H1 (cell line): ENCODE results near the gene AGPAT3. TPM values are rescaled to one million over a fixed set of nuclear protein-coding genes. Genes with fewer than 3 reads are reported as not detected.

Experiments used
- CTCF ChIA-PET: fragments of 300-600 bp; sonication (Branson Sonifier 250); formaldehyde crosslinking; loops from one replicate; lab custom pipeline; 2021; ENCODE audit not compliant: partially characterized antibody; lab: Charles Lee
- POLR2A ChIA-PET: fragments of 300-600 bp; sonication (Branson Sonifier 250); formaldehyde crosslinking; loops from one replicate; lab custom pipeline; 2021; ENCODE audit warnings: inconsistent platforms; ENCODE audit not compliant: partially characterized antibody; lab: Charles Lee
- DNase-seq, 2 experiments: peaks; one replicate each; pipeline versions ENCODE4 v3.0.0 to v3.0.0-alpha.2; 2010 to 2022; ENCODE audit warnings: low spot score in 2 of 2, low read depth in 1 of 2, mixed read lengths in 1 of 2
- FAIRE-seq: peaks from 2 replicates; lab custom pipeline; 2011; peaks lifted over from hg19 to GRCh38; lab: Jason Lieb, UNC
- H2AFZ ChIP-seq: 2 replicates; pipeline ENCODE4 v1.8.1; 2012; ENCODE audit warnings: low read length, inconsistent platforms
- H2AK5ac ChIP-seq: 2 replicates; pipeline ENCODE4 v1.6.1; 2013; ENCODE audit warnings: low read depth, low read length
- H2BK120ac ChIP-seq: replicated peaks from 2 replicates; pipeline ENCODE3; 2013; ENCODE audit warnings: low read depth, low read length, inconsistent platforms
- H2BK12ac ChIP-seq: 2 replicates; pipeline ENCODE4 v1.6.1; 2013; ENCODE audit warnings: low read depth, low read length
- H2BK15ac ChIP-seq: 2 replicates; pipeline ENCODE4 v1.6.1; 2013; ENCODE audit warnings: low read length
- H2BK20ac ChIP-seq: 2 replicates; pipeline ENCODE4 v1.6.1; 2013; ENCODE audit warnings: low read length
- H2BK5ac ChIP-seq: 2 replicates; pipeline ENCODE4 v1.6.1; 2013; ENCODE audit warnings: low read depth, low read length
- H3K14ac ChIP-seq: 2 replicates; pipeline ENCODE4 v1.6.1; 2013; ENCODE audit warnings: inconsistent platforms; ENCODE audit not compliant: insufficient read length
- H3K18ac ChIP-seq: 2 replicates; pipeline ENCODE4 v1.6.1; 2013; ENCODE audit warnings: low read length; ENCODE audit errors: extremely low read depth
- H3K23ac ChIP-seq: 2 replicates; pipeline ENCODE4 v1.6.1; 2013; ENCODE audit warnings: inconsistent platforms; ENCODE audit not compliant: insufficient read length
- H3K23me2 ChIP-seq: 2 replicates; pipeline ENCODE4 v1.6.1; 2013; ENCODE audit warnings: low read depth, low read length
- H3K27ac ChIP-seq: 2 replicates; pipeline ENCODE4 v1.6.1; 2011; ENCODE audit warnings: low read depth, low read length, inconsistent platforms
- H3K27me3 ChIP-seq, 4 experiments: replicated peaks in 1 of 4; 1 replicate in 1 of 4; 2 replicates in 3 of 4; pipeline versions ENCODE4 v1.6.1 to v1.8.1; 2011 to 2013; ENCODE audit warnings: low read length in 3 of 4, mild to moderate bottlenecking in 3 of 4, inconsistent platforms in 2 of 4, mixed read lengths in 2 of 4, moderate library complexity in 1 of 4; ENCODE audit not compliant: control insufficient read depth in 3 of 4, insufficient read depth in 3 of 4; ENCODE audit errors: extremely low read depth in 1 of 4
- H3K36me3 ChIP-seq, 4 experiments: 2 replicates each; pipeline versions ENCODE4 v1.6.1 to v1.8.1; 2011 to 2013; ENCODE audit warnings: mild to moderate bottlenecking in 4 of 4, low read length in 3 of 4, moderate library complexity in 2 of 4, control low read depth in 1 of 4, inconsistent platforms in 1 of 4; ENCODE audit not compliant: insufficient read depth in 4 of 4, control insufficient read depth in 2 of 4
- H3K4ac ChIP-seq: replicated peaks from 2 replicates; pipeline ENCODE3; 2013; ENCODE audit warnings: low read length, low read depth, mixed read lengths, inconsistent platforms; ENCODE audit not compliant: insufficient read length
- H3K4me1 ChIP-seq, 4 experiments: replicated peaks in 1 of 4; 1 replicate in 1 of 4; 2 replicates in 3 of 4; pipeline versions ENCODE4 v1.6.1 to v1.8.1; 2011 to 2013; ENCODE audit warnings: low read length in 3 of 4, inconsistent platforms in 2 of 4, mixed read lengths in 1 of 4; ENCODE audit not compliant: insufficient read depth in 4 of 4, control insufficient read depth in 3 of 4
- H3K4me2 ChIP-seq, 2 experiments: 2 replicates each; pipeline versions ENCODE4 v1.6.1 to v1.8.1; 2011 to 2013; ENCODE audit warnings: low read depth in 2 of 2, low read length in 2 of 2, control low read depth in 1 of 2, inconsistent platforms in 1 of 2, mild to moderate bottlenecking in 1 of 2; ENCODE audit not compliant: insufficient read depth in 1 of 2
- H3K4me3 ChIP-seq, 4 experiments: fragments of 200-600, 300-600 bp in 1 of 4; sonication (generic), shearing (Covaris generic), sonication (Bioruptor Twin) in 1 of 4; 2 replicates each; pipeline versions ENCODE4 v1.5.1 to v1.8.1; 2011 to 2016; ENCODE audit warnings: low read length in 4 of 4, low read depth in 3 of 4, control low read depth in 2 of 4, inconsistent platforms in 2 of 4, mild to moderate bottlenecking in 2 of 4, mixed read lengths in 1 of 4, moderate library complexity in 1 of 4; ENCODE audit not compliant: insufficient read depth in 2 of 4; ENCODE audit errors: extremely low read depth in 1 of 4
- H3K56ac ChIP-seq: replicated peaks from 2 replicates; pipeline ENCODE3; 2013; ENCODE audit warnings: low read depth, mild to moderate bottlenecking, mixed read lengths, low read length, inconsistent platforms; ENCODE audit not compliant: insufficient read length
- H3K79me1 ChIP-seq: 2 replicates; pipeline ENCODE4 v1.6.1; 2013; ENCODE audit warnings: low read depth, low read length, control low read depth
- H3K79me2 ChIP-seq, 2 experiments: 2 replicates each; pipeline versions ENCODE4 v1.6.1 to v1.8.1; 2012 to 2013; ENCODE audit warnings: low read length in 2 of 2, mild to moderate bottlenecking in 2 of 2, inconsistent platforms in 1 of 2; ENCODE audit not compliant: insufficient read depth in 2 of 2, control insufficient read depth in 1 of 2
- H3K9ac ChIP-seq, 4 experiments: replicated peaks in 1 of 4; 1 replicate in 1 of 4; 2 replicates in 3 of 4; pipeline versions ENCODE4 v1.6.1 to v1.8.1; 2011 to 2013; ENCODE audit warnings: low read depth in 3 of 4, low read length in 3 of 4, control low read depth in 2 of 4, mild to moderate bottlenecking in 2 of 4, moderate library complexity in 2 of 4, inconsistent platforms in 1 of 4; ENCODE audit errors: extremely low read depth in 1 of 4
- H3K9me3 ChIP-seq, 2 experiments: 2 replicates each; pipeline versions ENCODE4 v1.6.1 to v1.8.1; 2012 to 2013; ENCODE audit warnings: mild to moderate bottlenecking in 2 of 2, moderate library complexity in 2 of 2, control low read depth in 1 of 2, inconsistent platforms in 1 of 2, low read depth in 1 of 2, low read length in 1 of 2, mixed read lengths in 1 of 2; ENCODE audit not compliant: insufficient read depth in 2 of 2
- H4K20me1 ChIP-seq, 2 experiments: replicated peaks in 1 of 2; 2 replicates each; pipeline versions ENCODE3 to v1.8.1; 2011 to 2013; ENCODE audit warnings: inconsistent platforms in 2 of 2, low read length in 2 of 2, mild to moderate bottlenecking in 1 of 2; ENCODE audit not compliant: insufficient read depth in 2 of 2, control insufficient read depth in 1 of 2
- H4K5ac ChIP-seq: 2 replicates; pipeline ENCODE4 v1.6.1; 2013; ENCODE audit warnings: low read length, low read depth, mixed read lengths, inconsistent platforms; ENCODE audit not compliant: insufficient read length
- H4K8ac ChIP-seq: 2 replicates; pipeline ENCODE4 v1.8.0; 2013; ENCODE audit warnings: mild to moderate bottlenecking, moderate library complexity, low read length, inconsistent platforms; ENCODE audit not compliant: insufficient read depth; ENCODE audit errors: extremely low read depth
- H4K91ac ChIP-seq: replicated peaks from 2 replicates; pipeline ENCODE3; 2013; ENCODE audit warnings: low read length, mixed read lengths, inconsistent platforms; ENCODE audit not compliant: insufficient read length
- CTCF ChIP-seq, 3 experiments: IDR thresholded peaks; 1 replicate in 2 of 3; 2 replicates in 1 of 3; pipeline versions ENCODE4 v1.5.1 to v1.6.1; 2011; ENCODE audit warnings: low read length in 3 of 3, mild to moderate bottlenecking in 3 of 3, inconsistent platforms in 2 of 3, low read depth in 1 of 3, moderate library complexity in 1 of 3; ENCODE audit not compliant: insufficient read depth in 1 of 3; ENCODE audit errors: control extremely low read depth in 1 of 3
- WGBS, 2 experiments: shearing (Covaris generic) in 1 of 2; methylation state at CpG; one replicate each; pipeline versions ENCODE4 v1.1.6 to v1.1.7; 2013 to 2015; ENCODE audit warnings: low lambda C conversion rate in 2 of 2, mixed read lengths in 2 of 2, inconsistent platforms in 1 of 2, low coverage in 1 of 2, missing lambda C conversion rate in 1 of 2; ENCODE audit not compliant: insufficient replicate concordance in 2 of 2, insufficient coverage in 1 of 2, insufficient read length in 1 of 2; ENCODE audit errors: extremely low coverage in 1 of 2, missing lambda C conversion rate in 1 of 2; 5-methylcytosine and 5-hydroxymethylcytosine counted together
- polyA plus RNA-seq, 7 experiments: library from polyadenylated mRNA; depleted of rRNA in 3 of 7; stranded (reverse) in 5 of 7; unstranded in 2 of 7; fragments of >200 nt in 5 of 7; fragments of 200-250 nt in 2 of 7; gene quantifications; 1 replicate in 5 of 7; 2 replicates in 1 of 7; 4 replicates in 1 of 7; pipeline versions ENCODE4 v1.2.1 to v1.2.3, GENCODE V29; 2011 to 2013; ENCODE audit warnings: missing spikeins in 2 of 7, mixed read lengths in 2 of 7
- total RNA-seq: library from RNA; stranded (reverse); fragmentation: NEBNext Ultra II Directional; extraction: Animal tissue kit (Norgen Biotek cat#: 25700); gene quantifications from 2 replicates; pipeline ENCODE4 v1.2.1, GENCODE V29; 2021

Gene AGPAT3
- total and polyA plus RNA-seq, 2 of the 8 experiments (the other 6 are each of a cell fraction or from before 2014, with no cell fraction given): 5.8 to 7.3 TPM

DNA sequence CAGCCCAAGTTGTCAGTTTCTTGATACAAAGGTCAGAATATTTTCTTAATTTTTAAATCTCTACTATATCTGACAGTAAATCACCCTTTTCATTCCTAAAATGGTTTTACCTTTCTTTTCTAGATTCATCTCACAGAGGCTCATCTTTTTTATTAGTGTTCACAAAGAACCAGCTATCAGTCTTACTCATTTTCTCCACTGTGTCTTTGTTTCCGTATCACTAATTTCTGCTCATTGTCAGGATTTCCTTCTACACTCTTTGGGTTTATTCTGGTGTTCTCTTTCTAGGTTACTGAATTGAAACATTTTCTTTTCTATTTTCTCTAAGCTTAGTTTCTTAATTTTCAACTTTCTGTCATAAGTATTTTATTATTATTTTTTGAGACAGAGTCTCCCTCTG is 8.7 kb downstream of the AGPAT3 start:
- no peak overlapping the region for H3K23ac ChIP-seq
- no peak for DNase-seq
- H2BK120ac ChIP-seq: no peak overlapping the region
- no peak overlapping the region for H3K27ac ChIP-seq
- ChIA-PET POLR2A (interaction anchor here (1.5 kb wide), 1 partner anchor 68 kb away, joined by 4 read pairs; no protein-coding TSS in a partner anchor), CTCF (no interaction called here)
- no peaks in the 10 kb centered on the region for H3K27me3 ChIP-seq
- H2AFZ ChIP-seq: no peak overlapping the region
- H3K9me3 ChIP-seq: no peaks in the 10 kb centered on the region
- no peak for FAIRE-seq
- H3K18ac ChIP-seq: no peak overlapping the region
- no peak overlapping the region for H2BK5ac ChIP-seq
- H2BK20ac ChIP-seq: no peak overlapping the region
- no peaks in the 10 kb centered on the region for H3K23me2 ChIP-seq
- H4K20me1 ChIP-seq: no peaks in the 10 kb centered on the region
- no peak overlapping the region for H3K4me3 ChIP-seq
- no peaks in the 10 kb centered on the region for H3K79me1 ChIP-seq
- H3K4me1 ChIP-seq: no peaks in the 10 kb centered on the region; a peak in 1 of 7 replicates
- no peak overlapping the region for H4K5ac ChIP-seq
- no peak overlapping the region for H3K9ac ChIP-seq
- no peak overlapping the region for H3K4me2 ChIP-seq
- no peaks in the 10 kb centered on the region for H3K36me3 ChIP-seq
- H2AK5ac ChIP-seq: no peak overlapping the region
- H3K56ac ChIP-seq: no peak overlapping the region
- no peak overlapping the region for H4K8ac ChIP-seq
- no peak overlapping the region for H2BK15ac ChIP-seq
- no peak overlapping the region for H3K14ac ChIP-seq
- TF ChIP-seq CTCF (IDR thresholded peaks at IDR 0.05; ENCODE audit: control extremely low read depth in 1 of 3, insufficient read depth in 1 of 3, low read depth in 1 of 3, low read length in 3 of 3): no peak
- H2BK12ac ChIP-seq: no peak overlapping the region
- 79% methylated on average over 1 of the region's 1 CpG; no CpG with 5 or more reads in 1 of the 2 experiments for WGBS, 2 experiments
- H3K79me2 ChIP-seq: no peaks in the 10 kb centered on the region
- no peak overlapping the region for H3K4ac ChIP-seq
- no peak overlapping the region for H4K91ac ChIP-seq
